Esophagus squamous epithelium (tissue), 5 donors: Measurements from ENCODE around the gene PYGL. TPM values are rescaled to one million over a fixed set of nuclear protein-coding genes. Genes with fewer than 3 reads are reported as not detected.

ENCODE experiments used
- DNase-seq: peaks from one replicate; lab custom pipeline; 2025; lab: John Stamatoyannopoulos, UW
- H3K27ac ChIP-seq, 4 donors: fragments of 200-600 bp; sonication (generic); one replicate each; pipeline ENCODE4 v1.5.1; 2016 to 2019; ENCODE audit warnings: mild to moderate bottlenecking in 1 of 4
- H3K27me3 ChIP-seq, 4 donors: fragments of 200-600 bp; sonication (generic); 1 replicate in 3 of 4; 2 replicates in 1 of 4; pipeline versions ENCODE4 v1.5.1 to v1.6.0; 2017 to 2021; ENCODE audit warnings: antibody characterized with exemption in 1 of 4
- H3K36me3 ChIP-seq, 3 donors: fragments of 200-600 bp; sonication (generic); one replicate each; pipeline ENCODE4 v1.5.1; 2016 to 2019
- H3K4me1 ChIP-seq, 3 donors: fragments of 200-600 bp; sonication (generic); one replicate each; pipeline ENCODE4 v1.5.1; 2017 to 2019
- H3K4me3 ChIP-seq, 4 donors: fragments of 200-600 bp; sonication (generic); 1 replicate in 3 of 4; 2 replicates in 1 of 4; pipeline ENCODE4 v1.5.1; 2016 to 2019; ENCODE audit warnings: mild to moderate bottlenecking in 2 of 4, moderate library complexity in 1 of 4
- H3K9me3 ChIP-seq, 3 donors: fragments of 200-600 bp; sonication (generic); one replicate each; pipeline ENCODE4 v1.5.1; 2016 to 2019
- CTCF ChIP-seq, 6 experiments: fragments of 450-650 bp in 4 of 6; fragments of 200-600 bp in 2 of 6; sonication (generic) in 2 of 6; IDR thresholded peaks; one replicate each; pipeline ENCODE4 v1.5.1; 2016 to 2019; ENCODE audit warnings: antibody characterized with exemption in 6 of 6, mild to moderate bottlenecking in 4 of 6, moderate library complexity in 4 of 6
- POLR2A ChIP-seq, 4 donors: fragments of 450-650 bp; IDR thresholded peaks; one replicate each; pipeline ENCODE4 v1.6.1; 2017; ENCODE audit warnings: antibody characterized with exemption in 4 of 4, mild to moderate bottlenecking in 4 of 4, moderate library complexity in 3 of 4
- WGBS, 2 donors: methylation state at CpG; one replicate each; pipeline ENCODE4 v1.1.5; 2018; 5-methylcytosine and 5-hydroxymethylcytosine counted together
- intact Hi-C: fragments of 100-400 bp; cut with DNase I; formaldehyde crosslinking; loops from one replicate; pipeline ENCODE4 v1.15.0; 2022
- total RNA-seq, 4 donors: library from RNA; depleted of rRNA; stranded (reverse); fragments of >200 nt; gene quantifications; one replicate each; pipeline ENCODE4 v1.1.0, GENCODE V29; 2016
- donor health status: DM: yes; HTN: yes; CAD: no.

PYGL gene
- total RNA-seq, 4 donors from 2014 or later, result 69.7 to 158 (median 91.0) TPM

GRCh38 chr14:50972734-50973133, 28.5 kb upstream of the PYGL start:
- DNase-seq, result no peak
- TF ChIP-seq CTCF (IDR thresholded peaks at IDR 0.05), result no peak
- no peak for TF ChIP-seq POLR2A (IDR thresholded peaks at IDR 0.05)
- no peak overlapping the region for H3K27ac ChIP-seq
- no peak overlapping the region for H3K4me3 ChIP-seq
- intact Hi-C loops, result no loop called here
- 91 to 96% methylated on average over 3 to 6 of the region's 11 CpGs for WGBS, 2 donors
- no peaks in the 10 kb centered on the region for H3K9me3 ChIP-seq
- H3K27me3 ChIP-seq, result no peaks in the 10 kb centered on the region
- no peaks in the 10 kb centered on the region for H3K4me1 ChIP-seq
- H3K36me3 ChIP-seq, result no peaks in the 10 kb centered on the region

GRCh38 chr14:50970886-50971781, 26.9 kb upstream of the PYGL start:
- Histone ChIP-seq H3K9me3 (no peaks in the 10 kb centered on the region), H3K4me3 (no peak overlapping the region), H3K27me3 (no peaks in the 10 kb centered on the region), H3K4me1 (no peaks in the 10 kb centered on the region), H3K27ac (no peak overlapping the region), H3K36me3 (no peaks in the 10 kb centered on the region)
- DNase-seq, result no peak
- 86 to 90% methylated on average over 6 of the region's 6 CpGs for WGBS, 2 donors
- intact Hi-C loops, result no loop called here
- no peak for TF ChIP-seq CTCF (IDR thresholded peaks at IDR 0.05)
- TF ChIP-seq POLR2A (IDR thresholded peaks at IDR 0.05), result no peak

GRCh38 chr14:50967790-50968189, 23.5 kb upstream of the PYGL start:
- H3K36me3 ChIP-seq, result no peaks in the 10 kb centered on the region
- no peaks in the 10 kb centered on the region for H3K9me3 ChIP-seq
- intact Hi-C loops, result no loop called here
- no peak for DNase-seq
- TF ChIP-seq POLR2A (IDR thresholded peaks at IDR 0.05) (no peak), CTCF (IDR thresholded peaks at IDR 0.05) (no peak)
- no peak overlapping the region for H3K27ac ChIP-seq
- WGBS, 2 donors, result 46 to 50% methylated on average over 2 of the region's 2 CpGs
- H3K4me1 ChIP-seq, result peaks cover 0 to 15% (median 10%) of the 10 kb centered on the region in 3 donors
- H3K4me3 ChIP-seq, result no peak overlapping the region
- no peaks in the 10 kb centered on the region for H3K27me3 ChIP-seq

- no peak overlapping the region for H3K27ac ChIP-seq
- no peak for DNase-seq
- H3K4me1 ChIP-seq, result peaks cover under 1 to 22% (median 12%) of the 10 kb centered on the region in 3 donors
- 37 to 42% methylated on average over 3 of the region's 3 CpGs for WGBS, 2 donors
- TF ChIP-seq POLR2A (IDR thresholded peaks at IDR 0.05) (no peak), CTCF (IDR thresholded peaks at IDR 0.05) (no peak)
- H3K4me3 ChIP-seq, result no peak overlapping the region
- no peaks in the 10 kb centered on the region for H3K9me3 ChIP-seq
- intact Hi-C loops, result no loop called here
- no peaks in the 10 kb centered on the region for H3K36me3 ChIP-seq
- no peaks in the 10 kb centered on the region for H3K27me3 ChIP-seq
These were observed 22.8 kb upstream of the PYGL start for GRCh38 chr14:50967103-50967502.

GRCh38 chr14:50964683-50965390, 20.6 kb upstream of the PYGL start:
- 21 to 23% methylated on average over 5 of the region's 5 CpGs for WGBS, 2 donors
- Histone ChIP-seq H3K4me3 (no peak overlapping the region), H3K27me3 (no peaks in the 10 kb centered on the region), H3K36me3 (no peaks in the 10 kb centered on the region), H3K27ac (no peak overlapping the region), H3K9me3 (no peaks in the 10 kb centered on the region), H3K4me1 (peaks cover 14 to 38% (median 27%) of the 10 kb centered on the region in 3 donors)
- TF ChIP-seq POLR2A (IDR thresholded peaks at IDR 0.05) (no peak), CTCF (IDR thresholded peaks at IDR 0.05) (no peak)
- DNase-seq, result no peak
- intact Hi-C loops, result no loop called here
